ENCODE measurements around the gene PDCD4.

PDCD4 gene

DNA sequence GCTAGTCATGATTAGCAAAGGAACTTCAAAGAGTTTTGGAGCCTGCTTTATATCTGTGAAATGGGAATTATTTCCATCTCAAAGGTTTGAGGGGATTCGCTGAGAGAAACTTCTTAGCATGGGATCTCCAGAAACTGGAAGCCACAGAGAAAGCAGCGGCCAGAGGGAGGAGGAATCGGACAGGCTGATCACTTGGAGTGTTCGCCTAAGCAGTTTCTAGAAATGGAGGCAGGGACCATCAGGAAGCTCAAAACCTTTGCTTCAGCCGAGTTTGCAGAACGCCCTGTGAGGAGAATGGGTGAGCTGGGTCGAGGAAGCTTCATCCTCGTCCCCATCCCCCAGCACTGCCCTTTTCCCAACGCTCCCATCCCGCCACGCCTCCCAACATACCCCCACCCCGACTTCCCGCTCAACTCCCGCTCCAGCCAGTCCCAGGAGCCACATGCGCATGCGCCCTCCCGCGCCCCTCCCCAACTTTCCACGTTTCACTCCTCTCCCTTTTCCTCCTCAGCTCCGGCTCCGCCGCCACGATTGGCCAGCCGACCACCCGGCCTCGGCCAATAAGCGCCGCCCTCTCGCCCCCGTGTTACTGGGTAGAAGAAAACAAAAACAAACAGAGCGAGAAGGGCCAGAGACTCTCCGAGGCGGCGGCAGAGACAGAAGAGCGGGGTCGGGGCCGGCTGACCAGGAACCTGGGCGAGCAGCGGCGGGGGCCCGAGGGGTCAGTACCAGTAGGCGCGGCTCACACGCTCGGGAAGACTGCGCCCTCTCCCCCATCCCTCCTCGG lies at the start of gene PDCD4:
TSS of gene PDCD4 (plus strand) at position 631 of the 787 bp plus-strand sequence. CDS start 4,100 bp downstream, outside the sequence.
- TF ChIP-seq, protein P1, sequence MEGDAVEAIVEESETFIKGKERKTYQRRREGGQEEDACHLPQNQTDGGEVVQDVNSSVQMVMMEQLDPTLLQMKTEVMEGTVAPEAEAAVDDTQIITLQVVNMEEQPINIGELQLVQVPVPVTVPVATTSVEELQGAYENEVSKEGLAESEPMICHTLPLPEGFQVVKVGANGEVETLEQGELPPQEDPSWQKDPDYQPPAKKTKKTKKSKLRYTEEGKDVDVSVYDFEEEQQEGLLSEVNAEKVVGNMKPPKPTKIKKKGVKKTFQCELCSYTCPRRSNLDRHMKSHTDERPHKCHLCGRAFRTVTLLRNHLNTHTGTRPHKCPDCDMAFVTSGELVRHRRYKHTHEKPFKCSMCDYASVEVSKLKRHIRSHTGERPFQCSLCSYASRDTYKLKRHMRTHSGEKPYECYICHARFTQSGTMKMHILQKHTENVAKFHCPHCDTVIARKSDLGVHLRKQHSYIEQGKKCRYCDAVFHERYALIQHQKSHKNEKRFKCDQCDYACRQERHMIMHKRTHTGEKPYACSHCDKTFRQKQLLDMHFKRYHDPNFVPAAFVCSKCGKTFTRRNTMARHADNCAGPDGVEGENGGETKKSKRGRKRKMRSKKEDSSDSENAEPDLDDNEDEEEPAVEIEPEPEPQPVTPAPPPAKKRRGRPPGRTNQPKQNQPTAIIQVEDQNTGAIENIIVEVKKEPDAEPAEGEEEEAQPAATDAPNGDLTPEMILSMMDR (conservative IDR thresholded peaks at IDR 0.05; ENCODE audit: low read depth) = no peak
- H3K27ac ChIP-seq = peak within 1 kb of the TSS; percentile 97
- peak; percentile 97 for DNase-seq (ENCODE audit: low spot score)
- ChIA-PET CTCF (interaction anchor here (0.7 to 0.8 kb wide), 2 partner anchors 191 to 1266 kb away, joined by 3 read pairs; no protein-coding TSS in a partner anchor), POLR2A (ENCODE audit: low non-redundant PET) (interaction anchor here (0.6 to 0.9 kb wide), 4 partner anchors 9 to 1044 kb away, joined by 3 to 5 read pairs (median 4); no protein-coding TSS in a partner anchor)

DNA sequence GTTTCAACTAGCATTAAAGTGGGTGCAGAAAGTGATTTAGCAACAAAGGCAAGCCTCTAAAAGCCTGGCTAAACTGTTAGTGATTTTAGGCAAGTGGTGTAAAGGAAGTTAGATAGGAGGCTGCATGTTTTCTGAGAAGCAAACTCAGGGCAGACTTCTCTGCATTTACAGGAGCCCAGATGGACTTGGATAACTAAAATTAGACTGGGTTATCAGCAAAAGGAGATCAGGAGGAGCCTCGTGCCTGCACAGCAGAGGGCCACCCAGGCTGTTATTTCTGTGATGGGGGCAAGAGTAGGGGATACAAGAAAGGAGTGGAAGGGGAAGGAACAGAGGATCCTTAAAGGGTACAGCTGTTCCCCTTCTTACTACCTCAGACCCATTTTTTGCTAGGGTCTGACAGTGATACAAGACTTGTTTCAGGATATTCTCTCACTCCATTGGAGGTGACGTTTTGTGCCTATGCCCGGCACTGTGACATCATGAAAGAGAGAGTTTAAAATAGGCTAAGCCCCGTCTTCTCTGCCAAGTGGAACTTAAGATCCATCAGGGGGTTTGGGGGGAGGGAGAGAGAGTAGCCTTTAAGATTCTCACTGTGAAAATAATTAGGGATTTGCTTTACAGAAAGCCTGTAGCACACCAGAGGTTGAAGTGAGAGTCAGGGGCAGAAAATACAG lies 49.6 kb upstream of the PDCD4 start:
- H3K27ac ChIP-seq = no peak overlapping the region
- DNase-seq (ENCODE audit: low spot score) = no peak
- TF ChIP-seq, protein P1 (conservative IDR thresholded peaks at IDR 0.05; ENCODE audit: low read depth) = no peak
- POLR2A ChIA-PET (ENCODE audit: low non-redundant PET) = no interaction called here
- CTCF ChIA-PET = interaction anchor here (1.9 kb wide), 1 partner anchor 76 kb away, joined by 5 read pairs; no protein-coding TSS in a partner anchor

GRCh38 chr10:110822712-110823311 lies 48.9 kb upstream of the PDCD4 start:
- TF ChIP-seq, protein P1 (conservative IDR thresholded peaks at IDR 0.05; ENCODE audit: low read depth) = no peak
- CTCF ChIA-PET = interaction anchor here (1.9 kb wide), 1 partner anchor 76 kb away, joined by 5 read pairs; no protein-coding TSS in a partner anchor
- DNase-seq (ENCODE audit: low spot score) = no peak
- POLR2A ChIA-PET (ENCODE audit: low non-redundant PET) = no interaction called here
- H3K27ac ChIP-seq = no peak overlapping the region

DNA sequence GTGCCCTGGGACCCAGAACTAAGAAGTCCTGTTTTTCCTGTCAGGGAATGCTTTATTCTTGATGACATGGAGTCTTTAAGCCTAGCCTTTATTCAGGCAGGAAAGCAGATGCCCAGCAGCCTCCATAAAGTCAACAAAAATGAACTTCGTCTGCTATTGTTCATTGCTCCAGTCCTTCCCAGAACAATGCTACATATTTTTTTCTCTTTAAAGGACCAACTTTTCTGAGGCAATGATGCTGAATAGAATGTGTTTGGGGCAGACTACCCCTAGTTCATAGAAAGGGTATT lies 47.6 kb upstream of the PDCD4 start:
- TF ChIP-seq, protein P1 (conservative IDR thresholded peaks at IDR 0.05; ENCODE audit: low read depth) = no peak
- H3K27ac ChIP-seq = no peak overlapping the region
- CTCF ChIA-PET = no interaction called here
- POLR2A ChIA-PET (ENCODE audit: low non-redundant PET) = no interaction called here
- no peak for DNase-seq (ENCODE audit: low spot score)

GRCh38 chr10:110824660-110825059 lies 47.1 kb upstream of the PDCD4 start:
- POLR2A ChIA-PET (ENCODE audit: low non-redundant PET) = no interaction called here
- TF ChIP-seq, protein P1 (conservative IDR thresholded peaks at IDR 0.05; ENCODE audit: low read depth) = no peak
- no peak for DNase-seq (ENCODE audit: low spot score)
- CTCF ChIA-PET = interaction anchor here (0.6 to 1.2 kb wide), 4 partner anchors 21 to 1108 kb away, joined by 3 to 5 read pairs (median 4); no protein-coding TSS in a partner anchor
- H3K27ac ChIP-seq = no peak overlapping the region

DNA sequence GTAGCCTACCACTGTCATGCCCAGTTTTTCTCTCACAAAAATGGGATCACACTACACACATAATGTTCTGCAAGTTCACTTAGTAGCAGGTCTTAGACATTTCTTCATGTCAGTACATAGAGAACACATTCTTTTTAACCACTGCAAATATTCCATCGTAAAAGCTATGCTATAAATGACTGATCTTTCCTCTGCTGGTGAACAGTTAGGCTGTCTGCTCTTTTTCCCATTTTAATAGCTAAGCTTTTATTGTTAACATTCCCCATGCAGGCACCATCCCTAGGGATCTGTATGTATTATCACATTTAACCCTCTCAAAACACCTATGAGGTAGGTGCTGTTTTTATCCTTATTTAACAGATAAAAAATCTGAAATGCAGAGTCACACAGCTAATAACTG lies 46.2 kb upstream of the PDCD4 start:
- H3K27ac ChIP-seq = no peak overlapping the region
- ChIA-PET POLR2A (ENCODE audit: low non-redundant PET) (no interaction called here), CTCF (interaction anchor here (0.6 to 1.2 kb wide), 5 partner anchors 22 to 1108 kb away, joined by 3 to 5 read pairs (median 3); no protein-coding TSS in a partner anchor)
- TF ChIP-seq, protein P1 (conservative IDR thresholded peaks at IDR 0.05; ENCODE audit: low read depth) = no peak
- no peak for DNase-seq (ENCODE audit: low spot score)
